HG03558 (cell line): Measurements from ENCODE around the gene SLC25A11.
"Not testable (repeated sequence)": the region's sequence is repeated elsewhere in the genome, so short reads cannot be mapped to it uniquely, and the experiment has no call there.

Experiments
- ATAC-seq: cut with Tn5 transposase; IDR thresholded peaks from one replicate; pipeline ENCODE4 v1.9.1; 2021; ENCODE audit warnings: moderate number of reproducible peaks; ENCODE audit not compliant: unreplicated experiment; ENCODE audit errors: extremely low read depth

The SLC25A11 gene

DNA sequence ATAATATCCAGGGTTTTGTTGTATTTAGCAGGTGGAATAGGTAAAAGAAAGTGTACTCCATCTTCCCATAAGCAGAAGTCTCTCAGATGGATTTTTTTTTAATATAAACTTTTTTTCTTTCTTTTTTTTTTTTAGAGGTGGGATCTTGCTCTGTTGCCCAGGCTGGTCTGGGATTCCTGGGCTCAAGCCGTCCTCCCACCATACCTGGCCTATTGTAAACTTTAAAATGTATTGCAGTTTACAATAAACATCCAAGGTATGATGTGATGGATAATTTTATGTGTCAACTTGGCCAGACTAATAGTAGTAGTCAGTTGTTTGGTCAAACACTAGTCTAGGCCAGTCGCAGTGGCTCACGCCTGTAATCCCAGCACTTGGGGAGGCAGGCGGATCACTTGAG is 18.5 kb downstream of the SLC25A11 start:
- no peak for ATAC-seq

DNA sequence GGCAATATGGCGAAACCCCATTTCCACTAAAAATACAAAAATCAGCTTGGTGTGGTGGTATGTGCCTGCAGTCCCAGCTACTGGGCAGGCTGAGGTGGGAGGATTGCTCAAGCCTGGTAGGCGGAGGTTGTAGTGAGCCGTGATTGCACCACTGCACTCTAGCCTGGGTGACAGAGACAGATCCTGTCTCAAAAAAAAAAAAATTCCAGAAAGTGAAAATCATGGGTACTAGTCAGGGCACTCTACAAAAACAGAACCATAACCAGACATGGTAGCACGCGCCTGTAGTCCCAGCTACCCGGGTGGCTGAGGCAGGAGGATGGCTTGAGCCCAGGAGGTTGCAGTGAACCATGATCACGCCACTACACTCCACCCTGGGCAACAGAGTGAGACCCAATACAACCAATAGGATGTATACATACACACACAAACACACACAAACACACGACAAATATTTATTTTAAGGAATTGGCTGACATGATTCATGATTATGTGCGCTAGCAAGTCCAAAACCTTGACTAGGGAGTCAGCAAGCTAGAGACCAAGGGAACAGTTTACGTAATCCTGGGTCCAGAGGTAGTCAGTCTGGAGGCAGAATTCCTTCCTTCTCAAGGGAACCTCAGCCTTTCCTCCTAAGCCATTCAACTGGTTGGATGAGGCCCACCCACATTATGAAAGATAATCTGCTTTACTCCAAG is 19.3 kb downstream of the SLC25A11 start:
- no peak for ATAC-seq

DNA sequence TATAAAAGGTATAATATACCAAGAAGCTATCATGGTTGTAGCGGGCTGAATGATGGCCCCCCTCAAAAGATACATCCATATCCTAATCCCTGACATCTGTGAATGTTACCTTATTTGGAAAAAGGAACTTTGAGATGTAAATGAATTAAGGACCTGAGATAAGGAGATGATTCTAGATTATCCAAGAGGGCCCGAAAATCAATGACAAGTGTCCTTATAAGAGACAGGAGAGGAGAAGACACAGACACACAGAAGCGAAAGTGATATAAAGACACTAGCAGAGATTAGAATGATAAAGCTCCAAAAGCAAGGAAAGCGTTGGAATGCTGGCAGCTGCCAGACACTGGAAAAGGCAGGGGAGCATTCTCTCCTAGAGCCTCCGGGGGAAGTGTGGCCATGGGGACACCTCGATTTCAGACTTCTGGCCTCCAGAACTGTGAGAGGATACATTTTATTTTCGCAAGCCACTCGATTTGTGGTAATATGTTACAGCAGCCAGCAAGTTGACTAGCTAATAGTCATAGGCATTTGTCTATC is 20.3 kb downstream of the SLC25A11 start:
- ATAC-seq, result no peak

DNA sequence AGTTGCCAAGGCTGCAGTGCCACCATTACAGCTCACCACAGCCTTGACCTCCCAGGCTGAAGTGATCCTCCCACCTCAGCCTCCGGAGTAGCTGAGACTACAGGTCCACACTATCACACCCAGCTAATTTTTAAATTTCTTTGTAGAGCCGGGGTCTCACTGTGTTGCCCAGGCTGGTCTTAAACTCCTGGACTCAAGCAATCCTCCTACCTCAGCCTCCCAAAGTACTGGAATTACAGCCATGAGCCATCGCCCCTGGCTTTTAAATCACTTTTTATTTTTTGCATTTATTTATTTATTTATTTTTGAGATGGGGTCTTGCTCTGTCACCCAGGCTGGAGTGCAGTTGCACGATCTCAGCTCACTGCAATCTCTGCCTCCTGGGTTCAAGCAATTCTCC is 25.3 kb downstream of the SLC25A11 start:
- ATAC-seq, result not testable (repeated sequence)

DNA sequence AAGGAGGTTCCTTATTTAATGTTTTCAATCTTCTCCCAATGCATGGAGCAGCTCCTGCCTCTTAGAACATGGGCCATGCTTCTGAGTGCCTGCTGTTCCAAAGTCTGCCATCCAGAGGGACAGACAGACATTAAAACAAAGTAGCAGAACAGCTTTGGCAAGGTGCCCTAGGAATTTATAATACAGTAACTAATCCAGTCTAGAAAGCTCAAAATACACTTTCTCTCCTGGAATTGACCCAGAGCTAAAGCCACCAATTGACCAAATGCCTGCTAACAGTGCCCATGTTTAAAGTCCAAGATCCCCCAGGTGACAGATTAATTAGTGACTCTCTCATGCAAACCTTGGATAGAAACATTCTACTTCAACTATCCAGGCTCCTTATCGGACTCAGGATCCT is 25.9 kb downstream of the SLC25A11 start:
- ATAC-seq, result no peak

DNA sequence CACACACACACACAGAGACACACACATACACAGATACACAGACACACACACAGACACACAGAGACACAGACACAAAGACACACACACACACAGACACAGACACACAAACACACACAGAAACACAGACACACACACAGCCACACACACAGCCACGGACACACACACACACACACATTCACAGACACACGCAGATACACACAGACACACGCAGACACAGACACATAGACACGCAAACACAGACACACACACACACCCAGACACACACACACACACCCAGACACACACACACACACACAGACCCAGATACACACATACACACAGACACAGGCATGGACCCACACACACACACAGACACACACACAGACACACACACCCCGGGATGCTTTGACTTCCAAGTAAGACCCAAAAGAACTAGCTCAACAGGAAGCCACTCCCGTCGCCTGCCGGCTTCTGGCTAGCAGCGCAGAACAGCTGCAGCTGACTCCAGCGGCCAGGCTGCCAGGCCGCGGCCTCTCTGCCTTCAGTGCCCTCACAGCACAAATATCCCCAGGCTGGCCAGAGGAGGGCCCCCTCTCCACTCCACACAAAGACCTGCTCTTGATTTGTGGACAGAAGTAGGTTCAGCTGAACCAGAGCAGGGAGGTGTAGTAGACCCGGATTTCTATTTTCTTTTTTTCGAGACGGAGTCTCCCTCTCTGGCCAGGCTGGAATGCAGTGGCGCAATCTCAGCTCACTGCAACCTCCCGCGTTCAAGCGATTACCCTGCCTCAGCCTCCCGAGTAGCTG is 30.9 kb downstream of the SLC25A11 start:
- ATAC-seq, result no peak

DNA sequence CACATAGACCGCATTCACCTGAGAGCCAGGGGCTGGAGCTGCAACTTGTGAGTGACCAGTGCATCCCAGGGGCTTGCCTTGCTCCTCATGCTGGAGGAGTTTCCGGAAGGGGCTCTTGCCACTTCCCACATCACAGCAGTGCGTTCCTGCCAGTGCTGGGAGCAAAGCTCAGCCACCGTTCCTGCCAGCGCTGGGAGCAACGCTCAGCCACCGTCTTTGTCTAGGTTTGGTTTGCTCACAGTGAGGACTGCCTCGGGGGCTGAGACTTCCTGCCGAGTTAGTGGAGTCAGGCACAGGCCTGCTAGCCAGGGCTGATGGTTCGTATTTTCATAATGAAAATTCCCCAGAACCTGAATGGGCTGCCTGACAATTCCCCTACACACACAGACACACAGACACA is 31.5 kb downstream of the SLC25A11 start:
- no peak for ATAC-seq

DNA sequence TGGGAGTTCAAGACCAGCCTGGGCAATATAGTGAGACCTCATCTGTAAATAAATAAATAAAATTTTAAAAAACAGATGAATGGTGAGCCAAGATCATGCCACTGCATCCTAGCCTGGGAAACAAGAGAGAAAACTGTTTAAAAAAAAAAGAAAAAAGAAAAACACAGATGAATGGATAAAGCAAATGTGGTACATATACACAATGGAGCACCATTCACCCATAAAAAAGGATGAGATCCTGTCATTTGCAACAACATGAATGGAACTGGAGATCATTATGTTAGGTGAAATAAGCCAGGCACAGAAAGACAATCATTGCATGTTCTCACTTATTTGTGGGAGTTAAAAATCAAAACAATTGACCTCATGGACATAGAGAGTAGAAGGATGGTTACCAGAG is 33.2 kb downstream of the SLC25A11 start:
- not testable (repeated sequence) for ATAC-seq

DNA sequence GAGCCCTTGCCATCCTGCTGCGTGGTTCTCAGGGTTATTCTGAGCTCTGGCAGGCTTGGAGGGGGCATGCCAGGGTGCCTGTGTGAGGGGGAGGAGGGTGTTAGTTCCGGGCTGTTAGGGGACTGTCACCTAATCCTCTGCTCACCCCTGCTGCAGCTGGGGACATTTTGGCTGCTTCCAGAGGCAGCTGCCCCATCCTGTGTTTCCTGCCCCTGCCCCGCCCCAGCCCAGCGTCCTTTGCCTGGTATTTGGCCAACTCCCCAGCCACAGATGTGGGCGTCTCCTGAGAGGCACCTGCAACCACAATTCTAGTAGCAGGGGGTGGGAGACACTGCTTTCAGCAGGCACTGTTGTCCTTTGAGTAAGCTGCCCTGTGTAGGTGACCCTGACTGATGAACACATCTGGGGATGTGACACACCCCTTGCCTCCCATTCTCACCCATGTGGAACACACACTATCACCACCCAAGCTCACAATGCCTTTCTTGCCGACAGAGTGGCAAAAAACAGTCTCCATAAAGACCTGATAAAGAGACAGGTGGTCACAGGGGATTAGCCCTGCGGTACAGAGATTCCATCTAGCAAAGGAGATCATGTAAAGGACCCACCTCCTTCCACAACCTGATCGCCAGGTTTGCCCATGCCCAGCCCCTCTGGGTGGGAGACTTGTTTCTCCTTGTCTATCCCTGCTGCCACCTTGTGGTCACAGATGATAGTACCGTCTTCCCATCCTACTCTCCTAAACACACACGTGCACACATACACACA is 36.6 kb downstream of the SLC25A11 start, which contains the start of gene CHRNE:
Gene CHRNE, minus strand, starts transcription at position 48 of the 768 bp plus-strand sequence. Its CDS starts 35 bp downstream, at position 13.
- ATAC-seq, result no peak

DNA sequence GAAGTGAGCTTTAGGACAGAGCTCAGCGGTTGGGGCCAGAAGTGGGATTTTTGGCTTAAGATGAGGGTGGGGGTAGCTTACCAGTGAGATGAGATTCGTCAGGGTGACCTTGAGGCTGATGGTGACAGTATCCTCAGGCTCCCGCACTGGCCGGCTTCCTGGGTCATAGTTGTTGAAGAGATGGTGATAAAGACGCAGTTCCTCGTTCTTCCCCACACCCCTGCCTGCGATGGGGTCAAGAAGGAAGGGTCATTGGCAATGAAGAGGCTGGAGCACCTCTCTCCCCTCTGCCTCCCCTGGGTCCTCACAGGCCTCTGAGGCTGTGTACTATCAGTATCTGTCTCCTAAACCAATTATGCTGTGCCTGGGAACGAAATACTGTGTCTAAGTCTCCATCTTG is 37.3 kb downstream of the SLC25A11 start:
- no peak for ATAC-seq

DNA sequence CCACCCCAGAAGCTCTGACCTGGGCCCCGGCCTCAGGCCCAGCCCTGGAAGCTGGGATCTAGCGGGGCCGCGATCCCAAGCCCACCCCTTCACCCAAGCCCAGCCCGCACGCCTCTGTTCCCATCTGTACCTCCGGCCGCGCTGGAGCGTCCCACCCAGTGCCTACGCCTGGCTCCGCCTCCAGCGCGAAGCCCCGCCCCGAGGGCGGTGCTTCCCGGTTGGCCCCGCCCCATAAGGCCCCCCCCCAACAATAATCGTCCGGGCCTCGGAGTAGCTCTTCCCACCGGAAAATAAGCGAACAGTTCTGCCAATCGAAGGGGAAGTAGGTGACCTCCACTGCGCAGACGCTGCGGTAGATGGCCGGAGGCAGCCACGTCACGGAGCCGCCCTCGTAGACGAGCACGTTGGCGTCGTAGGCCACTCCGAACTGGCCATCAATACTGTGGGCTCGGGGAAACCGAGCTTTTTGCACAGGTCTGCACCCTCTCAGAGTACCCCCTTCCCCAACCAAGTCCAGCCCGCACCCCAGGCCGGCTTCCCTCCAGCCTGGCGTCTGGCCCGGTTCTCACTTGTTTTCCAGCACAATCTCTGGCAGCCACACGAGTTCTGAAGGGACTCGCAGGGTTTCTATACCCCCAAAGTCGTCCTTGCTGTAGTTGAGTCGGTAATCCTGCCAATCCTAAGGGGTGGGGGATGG is 38.0 kb downstream of the SLC25A11 start:
- no peak for ATAC-seq

DNA sequence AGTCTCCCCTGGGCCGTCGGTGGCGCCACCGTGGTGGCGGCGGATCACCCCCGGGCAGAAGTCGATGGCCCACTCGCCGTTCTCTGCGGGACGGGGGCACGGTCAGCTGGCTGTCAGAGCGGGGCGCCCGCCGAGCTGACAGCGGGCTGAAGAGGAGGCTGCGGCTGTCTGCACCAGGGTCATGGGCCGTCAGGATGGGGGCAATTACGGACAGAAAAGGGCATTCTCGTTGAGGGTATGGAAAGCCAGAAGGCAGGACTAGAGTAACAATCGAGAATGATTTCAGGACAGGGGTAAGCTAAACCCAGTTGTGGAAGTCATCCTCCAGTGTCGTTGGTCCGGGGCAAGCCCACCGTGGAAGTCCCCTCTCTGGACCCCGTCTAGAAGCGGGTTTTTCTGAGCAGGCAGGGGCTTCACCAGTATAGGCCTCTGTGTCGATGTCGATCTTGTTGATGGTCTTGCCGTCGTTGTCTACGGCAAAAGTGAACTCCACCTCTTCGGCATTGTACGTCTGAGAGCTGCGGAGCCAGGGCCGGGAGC is 38.7 kb downstream of the SLC25A11 start:
- no peak for ATAC-seq

DNA sequence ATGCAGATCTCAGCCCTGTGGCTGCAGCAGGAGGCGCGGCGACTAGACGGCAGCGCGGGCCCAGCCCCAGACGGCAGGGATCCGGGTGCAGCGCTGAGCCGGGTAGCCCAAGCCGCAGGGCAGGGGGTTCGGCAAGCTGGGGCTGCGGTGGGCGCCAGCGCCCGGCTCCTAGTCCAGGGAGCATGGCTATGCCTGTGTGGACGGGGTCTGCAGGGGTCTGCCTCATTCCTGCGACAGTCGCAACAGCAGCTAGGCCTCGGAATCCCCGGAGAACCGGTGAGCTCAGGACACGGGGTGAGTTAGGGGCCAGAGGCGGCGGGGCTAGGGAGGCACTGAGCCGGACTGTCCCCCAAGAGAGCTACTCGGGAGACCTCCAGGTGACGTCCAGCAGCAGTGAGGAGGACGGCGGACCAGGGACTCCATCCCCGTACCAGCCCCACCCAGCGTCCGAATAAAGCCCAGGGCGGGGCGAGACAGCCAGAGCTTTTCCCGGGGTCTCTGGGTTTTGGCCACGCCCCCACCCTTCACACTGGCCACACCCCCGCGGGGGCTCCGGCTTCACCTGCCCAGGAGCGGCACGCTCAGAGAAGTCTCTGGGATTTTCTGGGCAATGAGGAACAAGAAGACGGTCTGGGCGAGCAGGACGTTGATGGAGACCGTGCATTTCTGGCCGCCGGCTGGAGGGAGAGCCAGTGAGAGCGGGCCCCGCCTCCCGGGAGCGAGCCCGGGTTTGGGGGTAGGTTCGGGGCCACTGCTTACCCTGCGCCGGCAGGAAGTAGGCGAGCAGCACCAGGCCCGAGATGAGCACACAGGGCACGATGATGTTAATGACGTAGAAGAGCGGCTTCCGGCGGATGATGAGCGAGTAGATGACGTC is 39.4 kb downstream of the SLC25A11 start:
- ATAC-seq, result no peak

DNA sequence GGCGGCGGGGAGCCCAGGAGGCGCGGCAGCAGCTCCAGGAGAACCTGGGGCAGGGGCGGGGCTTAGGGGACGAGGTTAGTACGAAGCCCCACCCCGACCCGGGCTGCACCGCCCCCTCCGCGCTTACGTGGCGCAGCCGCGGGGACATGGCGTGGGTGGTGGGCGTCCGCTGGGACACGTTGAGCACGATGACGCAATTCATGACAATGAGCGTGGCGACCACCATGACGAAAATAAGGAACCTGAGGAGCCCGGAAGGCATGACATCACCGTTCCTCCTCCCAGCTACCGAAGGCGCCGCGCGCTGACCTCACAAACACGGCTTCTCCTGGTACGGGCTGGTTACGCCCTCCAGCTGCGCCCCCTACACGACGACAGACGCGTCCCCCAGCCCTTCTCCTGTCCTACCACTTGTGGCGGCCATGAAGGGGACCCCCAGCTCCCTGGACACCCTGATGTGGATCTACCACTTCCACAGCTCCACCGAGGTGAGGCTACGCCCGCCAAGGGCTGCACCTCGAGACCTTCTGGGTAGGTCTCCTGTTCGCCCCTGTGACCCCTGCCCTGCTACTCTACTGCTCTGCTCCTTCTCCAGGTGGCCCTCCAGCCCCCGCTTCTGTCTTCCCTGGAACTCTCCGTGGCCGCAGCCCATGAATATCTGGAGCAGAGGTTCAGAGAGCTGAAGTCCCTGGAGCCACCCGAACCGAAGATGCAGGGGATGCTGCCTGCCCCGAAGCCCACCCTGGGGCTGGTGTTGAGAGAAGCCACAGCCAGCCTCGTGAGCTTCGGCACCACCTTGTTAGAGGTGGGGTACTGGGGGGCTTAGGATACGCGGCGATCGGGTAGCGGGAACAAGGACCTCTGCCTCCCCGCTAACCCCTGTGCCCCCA is 40.3 kb downstream of the SLC25A11 start, which contains the start of gene C17orf107:
Gene C17orf107, plus strand, starts transcription at position 196 of the 890 bp plus-strand sequence. Its CDS starts 227 bp downstream, at position 423.
- no peak for ATAC-seq

DNA sequence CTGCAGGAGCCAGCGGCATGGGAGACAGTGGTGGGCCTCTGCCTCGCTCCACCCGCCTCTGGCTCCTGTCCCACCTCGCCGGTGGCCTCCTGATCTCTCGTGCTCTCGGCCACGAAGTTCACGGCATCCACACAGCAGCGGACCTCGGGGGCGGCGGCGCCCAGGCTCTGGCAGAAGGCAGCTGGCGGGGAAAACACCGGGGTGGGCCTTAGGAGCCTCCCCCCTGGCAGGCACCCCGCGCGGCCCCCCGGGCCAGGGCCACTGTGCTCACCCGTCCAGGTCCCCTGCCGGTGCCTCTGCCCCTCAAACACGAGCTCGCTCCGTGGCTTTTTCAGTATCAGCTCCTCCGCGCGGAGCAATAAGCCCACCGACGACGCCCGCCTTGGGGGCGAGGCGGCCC is 40.9 kb downstream of the SLC25A11 start:
- no peak for ATAC-seq

DNA sequence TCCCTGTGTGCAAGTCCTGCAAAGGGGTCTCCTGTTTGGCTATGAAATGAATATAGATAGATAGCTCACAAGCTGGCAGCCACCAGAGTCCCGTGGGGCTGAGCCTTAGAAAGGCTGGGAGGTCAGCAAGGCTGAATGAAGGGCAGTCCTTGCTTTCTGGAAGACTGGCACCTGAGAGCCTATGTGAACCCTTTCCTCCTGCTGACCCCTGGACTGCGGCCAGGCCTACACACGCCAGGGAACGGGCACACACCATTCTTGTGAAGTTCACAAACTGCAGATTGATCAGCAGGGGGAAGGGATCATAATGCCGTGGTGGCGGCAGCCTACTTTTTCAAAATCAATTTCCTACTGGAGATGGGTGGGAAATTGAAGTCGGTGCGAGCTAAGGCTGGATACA is 41.5 kb downstream of the SLC25A11 start:
- no peak for ATAC-seq

DNA sequence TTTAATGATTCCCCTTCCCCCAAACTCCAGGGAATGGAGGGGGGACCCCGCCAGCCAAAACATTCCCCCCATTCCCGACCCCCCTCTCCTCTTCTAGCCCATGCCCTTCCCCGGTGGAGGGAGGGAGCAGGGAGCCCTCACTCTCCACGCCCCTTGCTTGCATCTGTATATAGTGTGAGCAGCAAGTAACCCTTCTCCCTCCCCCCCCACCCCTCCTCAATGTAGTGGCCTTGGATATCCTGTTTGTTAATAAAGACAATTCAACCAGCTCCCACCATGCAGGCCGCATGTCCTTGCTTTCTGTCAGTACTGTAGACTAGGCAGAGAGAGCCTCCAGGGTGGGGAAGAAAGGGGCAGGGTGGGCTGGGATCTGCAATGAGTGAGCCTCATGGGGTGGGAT is 42.1 kb downstream of the SLC25A11 start:
- ATAC-seq, result no peak

DNA sequence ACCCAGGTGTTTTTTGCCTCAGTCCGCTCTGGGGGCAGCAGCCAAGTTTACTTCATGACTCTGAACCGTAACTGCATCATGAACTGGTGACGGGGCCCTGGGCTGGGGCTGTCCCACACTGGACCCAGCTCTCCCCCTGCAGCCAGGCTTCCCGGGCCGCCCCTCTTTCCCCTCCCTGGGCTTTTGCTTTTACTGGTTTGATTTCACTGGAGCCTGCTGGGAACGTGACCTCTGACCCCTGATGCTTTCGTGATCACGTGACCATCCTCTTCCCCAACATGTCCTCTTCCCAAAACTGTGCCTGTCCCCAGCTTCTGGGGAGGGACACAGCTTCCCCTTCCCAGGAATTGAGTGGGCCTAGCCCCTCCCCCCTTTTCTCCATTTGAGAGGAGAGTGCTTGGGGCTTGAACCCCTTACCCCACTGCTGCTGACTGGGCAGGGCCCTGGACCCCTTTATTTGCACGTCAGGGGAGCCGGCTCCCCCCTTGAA is 42.6 kb downstream of the SLC25A11 start:
- ATAC-seq, result no peak
